HK-2 (cell line): Measurements from ENCODE around the gene STEAP1B.

Experiments
- DNase-seq: peaks from one replicate; pipeline ENCODE4 v3.0.0-alpha.2; 2018; ENCODE audit not compliant: unreplicated experiment

The STEAP1B gene

DNA sequence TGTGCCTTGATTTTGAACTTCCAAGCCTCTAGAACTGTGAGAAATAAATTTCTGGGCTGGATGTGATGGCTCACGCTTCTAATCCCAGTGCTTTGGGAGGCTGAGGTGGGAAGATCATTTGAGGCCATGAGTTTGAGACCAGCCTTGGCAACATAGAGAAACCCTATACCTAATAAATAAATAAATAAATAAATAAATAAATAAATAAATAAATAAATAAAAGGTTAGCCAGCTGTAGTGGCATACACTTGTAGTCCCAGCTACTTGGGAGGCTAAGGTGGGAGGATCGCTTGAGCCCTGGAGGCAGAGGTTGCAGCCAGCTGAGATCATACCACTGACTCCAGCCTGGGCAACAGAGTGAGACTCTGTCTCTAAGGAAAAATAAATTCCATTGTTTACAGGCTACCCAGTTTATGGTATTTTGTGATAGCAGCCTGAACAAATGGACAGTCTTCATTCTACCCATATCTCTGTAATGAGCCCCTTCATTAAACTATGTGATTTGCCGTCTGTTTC, 67.7 kb downstream of the STEAP1B start:
- DNase-seq = no peak

DNA sequence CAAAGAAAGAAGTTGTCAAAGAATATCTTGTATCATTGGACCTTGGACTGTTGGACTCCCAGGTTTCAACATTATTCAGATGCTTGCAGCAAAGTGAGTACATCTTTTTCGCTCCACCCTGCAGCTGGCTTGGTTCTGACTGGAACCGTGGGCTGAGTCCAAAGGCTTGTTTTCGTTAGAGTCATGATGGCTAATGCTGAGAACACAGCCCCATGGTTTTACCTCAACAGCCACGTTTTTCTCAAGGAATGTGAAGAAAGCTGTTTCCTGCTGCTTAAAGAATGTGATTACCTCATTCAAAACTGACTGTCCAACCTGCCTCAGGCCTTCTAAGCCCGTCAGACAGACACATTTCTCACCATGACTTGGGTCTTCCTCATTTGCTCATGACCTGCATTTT, 69.5 kb downstream of the STEAP1B start:
- DNase-seq = no peak

GRCh38 chr7:22429386-22429785, 70.6 kb downstream of the STEAP1B start:
- DNase-seq = no peak

- DNase-seq = no peak
Observed at GRCh38 chr7:22427855-22428254, 72.1 kb downstream of the STEAP1B start.

GRCh38 chr7:22427104-22427503, 72.9 kb downstream of the STEAP1B start:
- DNase-seq = no peak

DNA sequence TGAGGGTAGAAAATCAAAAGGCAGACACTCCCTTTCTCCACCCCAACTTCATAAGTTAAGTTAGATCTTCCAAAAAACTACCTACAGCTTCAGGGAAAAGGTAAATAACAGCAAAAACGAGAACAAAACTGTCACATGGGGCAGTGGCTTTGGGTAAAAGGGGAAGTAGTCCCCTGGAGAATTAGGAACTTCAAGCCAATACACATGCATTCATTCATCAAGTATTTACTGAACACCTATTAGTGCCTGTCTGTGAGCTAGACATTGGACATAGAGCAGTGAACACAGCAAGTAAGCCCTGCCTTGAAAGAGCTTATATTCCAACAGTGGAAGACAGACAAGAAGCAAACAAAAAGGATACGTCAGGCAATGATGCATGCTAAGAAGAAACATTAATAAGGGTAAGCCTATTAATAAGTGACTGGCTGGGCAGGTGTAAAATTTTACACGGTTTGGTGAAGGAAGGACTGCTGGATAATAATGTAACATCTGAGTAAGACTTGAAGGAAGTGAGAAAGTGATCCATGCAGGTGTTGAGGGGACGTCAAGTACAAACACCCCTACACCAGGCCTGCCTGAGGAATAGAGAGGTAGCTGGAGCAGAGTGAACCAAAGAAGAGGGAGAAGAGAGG, 73.4 kb downstream of the STEAP1B start:
- DNase-seq = no peak

- no peak for DNase-seq
Observed at GRCh38 chr7:22425361-22425760, 74.6 kb downstream of the STEAP1B start.

GRCh38 chr7:22422831-22423615, 77.0 kb downstream of the STEAP1B start:
- DNase-seq = no peak

DNA sequence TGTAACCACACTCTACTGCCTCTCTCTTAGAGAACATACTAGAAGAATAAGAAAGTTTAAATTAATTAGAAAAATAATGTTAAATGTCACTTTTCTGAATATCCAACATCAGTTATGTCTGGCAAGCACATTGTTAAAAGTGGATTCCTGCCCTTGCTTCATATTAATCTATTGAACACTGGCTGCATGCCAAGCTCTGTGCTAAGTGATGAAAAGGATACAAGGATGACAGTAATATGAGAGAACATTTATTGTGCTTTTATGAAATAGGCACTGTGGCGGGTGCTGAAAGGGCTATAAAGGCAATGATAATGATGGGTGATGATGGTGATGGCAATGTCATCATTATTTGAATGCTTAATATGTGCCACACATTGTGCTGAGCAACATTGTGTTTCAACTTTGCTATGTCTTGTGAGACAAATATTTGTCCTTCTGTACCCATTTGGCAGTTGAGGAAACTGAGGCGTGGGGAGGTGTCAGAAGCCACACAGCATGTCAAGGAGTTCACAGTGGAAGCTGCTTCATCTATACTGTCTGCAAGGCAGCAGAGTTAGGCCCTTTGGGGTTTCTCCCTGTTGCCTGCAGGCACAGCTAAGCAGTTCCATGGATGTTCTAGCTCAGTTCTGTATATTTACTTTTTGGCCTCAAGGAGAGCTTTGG, 78.9 kb downstream of the STEAP1B start:
- no peak for DNase-seq

DNA sequence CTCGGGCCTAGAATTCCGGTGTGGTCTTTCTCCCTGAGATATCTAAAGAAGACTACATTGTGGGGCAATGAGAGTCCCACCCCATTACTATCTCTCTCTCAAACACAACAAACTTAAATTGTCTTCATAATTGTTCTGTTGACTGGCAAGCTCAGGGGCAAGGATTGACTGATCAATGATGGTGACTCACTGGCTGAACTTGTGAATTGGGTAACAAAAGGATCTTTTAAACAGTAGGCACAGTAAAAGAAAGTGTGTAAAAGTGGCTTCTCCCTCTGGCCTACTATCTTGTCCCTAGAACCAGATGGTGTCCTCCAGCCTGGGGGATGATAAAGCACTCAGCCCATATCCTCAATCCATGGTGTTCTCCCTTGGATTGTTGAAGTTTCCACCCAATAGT, 80.0 kb downstream of the STEAP1B start:
- no peak for DNase-seq

GRCh38 chr7:22419488-22419887, 80.5 kb downstream of the STEAP1B start:
- DNase-seq = no peak

GRCh38 chr7:22418251-22419046, 81.5 kb downstream of the STEAP1B start:
- DNase-seq = no peak

GRCh38 chr7:22417841-22418240, 82.1 kb downstream of the STEAP1B start:
- DNase-seq = no peak

DNA sequence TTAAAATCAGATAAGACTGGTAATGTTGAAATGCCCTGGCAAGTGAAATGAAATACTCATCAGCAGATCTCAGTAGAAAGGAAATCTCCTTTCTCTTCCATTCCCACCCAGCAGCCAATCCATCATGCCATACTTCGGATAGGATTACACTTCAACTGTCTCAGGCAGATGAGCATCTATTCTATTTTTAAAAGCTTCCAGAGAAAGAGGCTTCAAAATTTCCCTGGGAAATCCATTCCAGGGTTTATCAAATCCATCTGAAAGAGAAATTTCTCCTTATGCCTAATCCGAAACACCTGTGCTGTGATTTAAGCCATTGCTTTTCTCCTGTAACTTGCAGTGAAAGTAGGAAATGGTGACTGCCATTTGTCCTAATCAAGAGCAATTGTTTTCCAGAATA, 82.6 kb downstream of the STEAP1B start:
- no peak for DNase-seq

GRCh38 chr7:22414424-22414823, 85.6 kb downstream of the STEAP1B start:
- no peak for DNase-seq

- DNase-seq = no peak
Observed at GRCh38 chr7:22413211-22413610, 86.8 kb downstream of the STEAP1B start.

- no peak for DNase-seq
Observed at GRCh38 chr7:22411977-22412693, 87.9 kb downstream of the STEAP1B start.

- DNase-seq = no peak
Observed at GRCh38 chr7:22406715-22407114, 93.3 kb downstream of the STEAP1B start.

DNA sequence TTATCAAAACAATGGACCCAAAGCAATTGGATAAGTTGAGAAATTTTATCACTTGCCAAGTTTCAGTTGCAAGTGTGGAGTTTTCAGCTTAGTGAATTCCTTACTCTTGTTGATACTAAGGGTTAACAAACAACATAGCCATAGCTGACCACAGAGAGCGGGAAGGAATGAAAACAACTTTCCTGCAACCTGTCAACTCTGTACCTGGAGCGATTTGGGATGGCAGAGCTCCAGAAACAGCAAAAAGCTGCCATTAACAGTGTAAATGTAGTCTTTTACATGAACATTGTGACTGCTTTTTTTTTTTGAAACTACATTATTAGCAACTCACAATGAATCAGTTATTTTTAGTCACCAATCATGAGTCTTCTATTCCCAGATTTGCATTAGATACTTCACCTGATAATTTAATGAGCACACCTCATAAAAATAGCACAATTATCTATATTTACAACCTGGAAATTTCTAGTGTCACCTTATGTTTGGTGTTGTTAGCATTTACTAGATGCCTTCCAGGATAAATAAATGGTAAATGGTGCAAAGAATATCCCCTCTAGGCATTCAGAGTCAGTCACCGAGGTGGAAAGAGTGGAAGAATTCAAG, 95.5 kb downstream of the STEAP1B start:
- DNase-seq = no peak

DNA sequence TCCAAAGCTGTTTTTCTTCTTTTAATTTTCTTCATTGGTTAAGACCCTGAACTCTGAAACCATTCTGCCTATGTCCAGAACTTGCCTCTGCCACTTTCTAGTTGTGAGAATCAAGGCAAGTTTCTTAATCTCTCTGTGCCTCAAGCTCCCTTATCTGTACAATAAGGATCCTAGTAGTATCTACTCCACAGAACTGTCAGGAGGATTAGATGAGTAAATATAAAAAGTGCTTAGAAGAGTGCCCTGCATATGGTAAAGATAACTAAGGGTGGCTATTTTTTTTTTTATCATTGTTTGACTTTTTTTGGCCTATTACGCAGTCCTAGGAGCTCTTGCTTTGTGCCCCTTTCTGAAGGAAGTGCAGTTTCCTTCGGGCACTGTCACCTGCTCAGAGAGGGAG, 96.6 kb downstream of the STEAP1B start:
- no peak for DNase-seq

DNA sequence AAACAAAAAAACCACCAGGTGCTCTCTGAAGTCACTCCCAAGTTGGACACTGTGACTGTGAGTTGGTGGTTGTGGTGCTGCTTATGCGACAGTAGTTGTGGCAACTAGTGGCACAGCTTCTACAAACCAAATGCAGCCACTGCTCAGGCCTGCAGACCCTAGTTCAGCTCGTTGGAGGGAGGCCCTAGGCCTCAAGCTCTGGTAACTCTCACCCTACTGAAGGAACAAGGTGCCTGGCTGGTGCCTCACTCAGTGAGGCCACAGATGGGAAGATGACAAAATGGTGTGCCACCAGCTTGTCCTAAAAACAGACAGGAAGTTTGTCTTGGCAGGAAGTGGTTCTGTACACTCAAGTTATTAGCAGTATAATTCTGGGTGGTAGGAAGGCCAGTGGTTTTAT, 97.7 kb downstream of the STEAP1B start:
- DNase-seq = no peak
